ENCODE measurements around the gene TBL1X. TPM values are rescaled to one million over a fixed set of nuclear protein-coding genes. Genes with fewer than 3 reads are reported as not detected.

The TBL1X gene
- polyA plus RNA-seq, 1 donor (not counting 4 experiments of a cell fraction or from before 2014, with no cell fraction given), result 2.2 TPM

GRCh38 chrX:9500584-9500983 lies 35.7 kb downstream of the TBL1X start:
- Histone ChIP-seq H3K79me2 (ENCODE audit: control insufficient read depth, insufficient read depth, low read length) (no peaks in the 10 kb centered on the region), H3K9me1 (ENCODE audit: control insufficient read depth, extremely low read depth, insufficient read depth, low read length) (no peaks in the 10 kb centered on the region), H3K27me3 (ENCODE audit: control insufficient read depth, extremely low read depth, insufficient read depth, low read length) (no peaks in the 10 kb centered on the region), H3K36me3 (ENCODE audit: control insufficient read depth in 2 of 2, extremely low read depth in 1 of 2, insufficient read depth in 2 of 2, low read length in 2 of 2) (no peaks in the 10 kb centered on the region), H3K27ac (ENCODE audit: control insufficient read depth, insufficient read depth, low read length) (no peak overlapping the region), H4K20me1 (ENCODE audit: control insufficient read depth, extremely low read depth, insufficient read depth, low read length) (no peaks in the 10 kb centered on the region), H3K9ac (ENCODE audit: control insufficient read depth, extremely low read depth, insufficient read depth, low read length) (no peak overlapping the region), H3K4me2 (ENCODE audit: control insufficient read depth, extremely low read depth, insufficient read depth, low read depth, low read length) (no peak overlapping the region), H3K4me3 (ENCODE audit: control insufficient read depth in 2 of 3, extremely low read depth in 1 of 3, insufficient read depth in 2 of 3, low read depth in 1 of 3, low read length in 3 of 3) (no peak overlapping the region), H3K4me1 (ENCODE audit: control insufficient read depth, extremely low read depth, insufficient read depth, low read length) (no peaks in the 10 kb centered on the region), H3K9me3 (ENCODE audit: control insufficient read depth, low read depth, low read length) (no peaks in the 10 kb centered on the region), H2AFZ (ENCODE audit: control insufficient read depth, low read length) (no peak overlapping the region)
- dilution Hi-C loops (cut with MboI; ENCODE audit: extremely low pct_ligation_motif_present, low sequenced_read_pairs), result no loop called here
- no peak for DNase-seq (ENCODE audit: low read depth, low spot score)
- FAIRE-seq, result no peak
- no peak for TF ChIP-seq EZH2 (IDR thresholded peaks at IDR 0.05; ENCODE audit: low read length)
- TF ChIP-seq, protein P1, sequence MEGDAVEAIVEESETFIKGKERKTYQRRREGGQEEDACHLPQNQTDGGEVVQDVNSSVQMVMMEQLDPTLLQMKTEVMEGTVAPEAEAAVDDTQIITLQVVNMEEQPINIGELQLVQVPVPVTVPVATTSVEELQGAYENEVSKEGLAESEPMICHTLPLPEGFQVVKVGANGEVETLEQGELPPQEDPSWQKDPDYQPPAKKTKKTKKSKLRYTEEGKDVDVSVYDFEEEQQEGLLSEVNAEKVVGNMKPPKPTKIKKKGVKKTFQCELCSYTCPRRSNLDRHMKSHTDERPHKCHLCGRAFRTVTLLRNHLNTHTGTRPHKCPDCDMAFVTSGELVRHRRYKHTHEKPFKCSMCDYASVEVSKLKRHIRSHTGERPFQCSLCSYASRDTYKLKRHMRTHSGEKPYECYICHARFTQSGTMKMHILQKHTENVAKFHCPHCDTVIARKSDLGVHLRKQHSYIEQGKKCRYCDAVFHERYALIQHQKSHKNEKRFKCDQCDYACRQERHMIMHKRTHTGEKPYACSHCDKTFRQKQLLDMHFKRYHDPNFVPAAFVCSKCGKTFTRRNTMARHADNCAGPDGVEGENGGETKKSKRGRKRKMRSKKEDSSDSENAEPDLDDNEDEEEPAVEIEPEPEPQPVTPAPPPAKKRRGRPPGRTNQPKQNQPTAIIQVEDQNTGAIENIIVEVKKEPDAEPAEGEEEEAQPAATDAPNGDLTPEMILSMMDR (optimal IDR thresholded peaks at IDR 0.05 in 1 of 3, IDR thresholded peaks at IDR 0.05 in 1 of 3, conservative IDR thresholded peaks at IDR 0.05 in 1 of 3; ENCODE audit: extremely low read depth in 1 of 3, insufficient read depth in 2 of 3, low read length in 3 of 3), result no peak

DNA sequence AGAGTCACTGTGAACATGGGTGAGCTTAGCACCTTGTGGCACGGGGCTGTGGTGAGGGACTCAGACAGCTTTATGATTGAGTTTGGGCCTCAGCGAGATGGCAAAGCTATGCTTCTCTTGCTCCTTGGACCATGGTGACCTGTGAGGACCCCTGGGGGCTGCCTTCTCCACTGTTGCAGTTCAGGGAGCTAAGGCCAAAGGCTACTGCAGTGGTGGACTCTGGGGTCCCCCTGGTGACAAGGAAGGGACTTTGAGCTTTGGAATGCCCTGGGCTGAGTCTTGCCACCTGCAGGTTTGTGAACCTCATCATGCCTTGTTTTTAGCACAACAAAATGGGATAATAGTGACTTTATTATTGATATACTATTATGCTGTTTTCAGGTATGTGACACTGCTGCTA lies 36.5 kb downstream of the TBL1X start:
- H3K36me3 ChIP-seq (ENCODE audit: control insufficient read depth in 2 of 2, extremely low read depth in 1 of 2, insufficient read depth in 2 of 2, low read length in 2 of 2), result no peaks in the 10 kb centered on the region
- no peak for FAIRE-seq
- no peak overlapping the region for H3K4me3 ChIP-seq (ENCODE audit: control insufficient read depth in 2 of 3, extremely low read depth in 1 of 3, insufficient read depth in 2 of 3, low read depth in 1 of 3, low read length in 3 of 3)
- no peak for TF ChIP-seq EZH2 (IDR thresholded peaks at IDR 0.05; ENCODE audit: low read length)
- TF ChIP-seq, protein P1 (optimal IDR thresholded peaks at IDR 0.05 in 1 of 3, IDR thresholded peaks at IDR 0.05 in 1 of 3, conservative IDR thresholded peaks at IDR 0.05 in 1 of 3; ENCODE audit: extremely low read depth in 1 of 3, insufficient read depth in 2 of 3, low read length in 3 of 3), result no peak
- no peak overlapping the region for H3K4me2 ChIP-seq (ENCODE audit: control insufficient read depth, extremely low read depth, insufficient read depth, low read depth, low read length)
- no peak overlapping the region for H3K9ac ChIP-seq (ENCODE audit: control insufficient read depth, extremely low read depth, insufficient read depth, low read length)
- H3K9me1 ChIP-seq (ENCODE audit: control insufficient read depth, extremely low read depth, insufficient read depth, low read length), result no peaks in the 10 kb centered on the region
- H4K20me1 ChIP-seq (ENCODE audit: control insufficient read depth, extremely low read depth, insufficient read depth, low read length), result no peaks in the 10 kb centered on the region
- no peak overlapping the region for H2AFZ ChIP-seq (ENCODE audit: control insufficient read depth, low read length)
- no peak overlapping the region for H3K27ac ChIP-seq (ENCODE audit: control insufficient read depth, insufficient read depth, low read length)
- dilution Hi-C loops (cut with MboI; ENCODE audit: extremely low pct_ligation_motif_present, low sequenced_read_pairs), result no loop called here
- no peaks in the 10 kb centered on the region for H3K27me3 ChIP-seq (ENCODE audit: control insufficient read depth, extremely low read depth, insufficient read depth, low read length)
- H3K9me3 ChIP-seq (ENCODE audit: control insufficient read depth, low read depth, low read length), result no peaks in the 10 kb centered on the region
- H3K79me2 ChIP-seq (ENCODE audit: control insufficient read depth, insufficient read depth, low read length), result no peaks in the 10 kb centered on the region
- no peak for DNase-seq (ENCODE audit: low read depth, low spot score)
- no peaks in the 10 kb centered on the region for H3K4me1 ChIP-seq (ENCODE audit: control insufficient read depth, extremely low read depth, insufficient read depth, low read length)

Measured in keratinocyte (primary cell).